ENCODE measurements around the gene TRIM68. TPM values are rescaled to one million over a fixed set of nuclear protein-coding genes. Genes with fewer than 3 reads are reported as not detected.

TRIM68 gene, protein sequence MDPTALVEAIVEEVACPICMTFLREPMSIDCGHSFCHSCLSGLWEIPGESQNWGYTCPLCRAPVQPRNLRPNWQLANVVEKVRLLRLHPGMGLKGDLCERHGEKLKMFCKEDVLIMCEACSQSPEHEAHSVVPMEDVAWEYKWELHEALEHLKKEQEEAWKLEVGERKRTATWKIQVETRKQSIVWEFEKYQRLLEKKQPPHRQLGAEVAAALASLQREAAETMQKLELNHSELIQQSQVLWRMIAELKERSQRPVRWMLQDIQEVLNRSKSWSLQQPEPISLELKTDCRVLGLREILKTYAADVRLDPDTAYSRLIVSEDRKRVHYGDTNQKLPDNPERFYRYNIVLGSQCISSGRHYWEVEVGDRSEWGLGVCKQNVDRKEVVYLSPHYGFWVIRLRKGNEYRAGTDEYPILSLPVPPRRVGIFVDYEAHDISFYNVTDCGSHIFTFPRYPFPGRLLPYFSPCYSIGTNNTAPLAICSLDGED
- total RNA-seq: 18.6 TPM

DNA sequence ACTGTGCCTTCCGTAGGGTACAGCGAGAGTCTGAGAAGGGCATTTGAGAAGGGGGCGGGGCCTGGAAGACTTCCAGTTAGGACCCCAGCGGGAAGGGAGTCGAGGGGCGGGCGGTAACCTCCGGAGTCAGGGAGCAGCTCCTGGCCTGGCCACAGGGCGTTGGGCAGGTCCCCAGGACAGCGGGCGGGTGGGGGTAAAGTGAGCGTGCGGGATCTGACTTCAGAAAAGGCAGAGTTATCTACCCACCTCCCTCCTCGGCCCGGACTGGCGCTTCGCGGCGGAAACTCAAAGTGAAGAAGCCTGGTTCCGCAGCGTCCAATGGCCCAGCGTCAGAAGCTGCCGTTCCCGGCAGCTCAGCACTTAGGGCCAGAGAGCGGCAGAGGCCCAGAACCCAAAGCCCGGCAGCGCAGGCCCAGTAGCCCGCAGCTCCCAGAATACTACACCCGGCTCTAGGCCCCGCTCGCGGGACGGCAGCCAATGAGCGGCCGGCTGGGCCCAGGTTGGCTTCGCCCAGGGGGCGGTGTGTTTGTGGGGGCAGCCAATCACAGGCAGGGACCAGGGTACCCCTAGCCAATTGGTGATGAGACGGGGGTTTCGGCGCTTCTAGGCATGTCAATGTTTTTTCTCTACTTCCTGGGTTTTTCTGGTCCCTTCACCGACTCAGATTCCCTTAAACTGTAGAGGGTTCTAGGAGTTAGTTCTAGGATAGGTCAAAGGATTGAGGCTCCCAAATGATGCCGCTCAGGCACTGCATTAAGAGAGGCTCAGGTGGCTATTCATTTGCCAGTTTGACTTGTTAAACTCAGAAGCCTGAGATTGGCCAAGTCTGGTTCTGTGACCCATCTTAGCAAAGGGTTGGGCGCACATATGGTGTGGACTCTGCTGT lies at the start of gene TRIM68:
TSS of gene TRIM68 (minus strand) at position 451 of the 886 bp plus-strand sequence. CDS start 2,727 bp downstream, outside the sequence.
- H3K27me3 ChIP-seq: no peaks in the 10 kb centered on the region
- H3K4me3 ChIP-seq: peak within 1 kb of the TSS; percentile 70 to 88
- no peaks in the 10 kb centered on the region for H3K9me3 ChIP-seq
- TF ChIP-seq, protein P1, sequence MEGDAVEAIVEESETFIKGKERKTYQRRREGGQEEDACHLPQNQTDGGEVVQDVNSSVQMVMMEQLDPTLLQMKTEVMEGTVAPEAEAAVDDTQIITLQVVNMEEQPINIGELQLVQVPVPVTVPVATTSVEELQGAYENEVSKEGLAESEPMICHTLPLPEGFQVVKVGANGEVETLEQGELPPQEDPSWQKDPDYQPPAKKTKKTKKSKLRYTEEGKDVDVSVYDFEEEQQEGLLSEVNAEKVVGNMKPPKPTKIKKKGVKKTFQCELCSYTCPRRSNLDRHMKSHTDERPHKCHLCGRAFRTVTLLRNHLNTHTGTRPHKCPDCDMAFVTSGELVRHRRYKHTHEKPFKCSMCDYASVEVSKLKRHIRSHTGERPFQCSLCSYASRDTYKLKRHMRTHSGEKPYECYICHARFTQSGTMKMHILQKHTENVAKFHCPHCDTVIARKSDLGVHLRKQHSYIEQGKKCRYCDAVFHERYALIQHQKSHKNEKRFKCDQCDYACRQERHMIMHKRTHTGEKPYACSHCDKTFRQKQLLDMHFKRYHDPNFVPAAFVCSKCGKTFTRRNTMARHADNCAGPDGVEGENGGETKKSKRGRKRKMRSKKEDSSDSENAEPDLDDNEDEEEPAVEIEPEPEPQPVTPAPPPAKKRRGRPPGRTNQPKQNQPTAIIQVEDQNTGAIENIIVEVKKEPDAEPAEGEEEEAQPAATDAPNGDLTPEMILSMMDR (IDR thresholded peaks at IDR 0.05): no peak
- H3K27ac ChIP-seq: peak within 1 kb of the TSS; percentile 94 to 95
- peaks cover 3 to 18% of the 10 kb centered on the region in 2 donors for H3K36me3 ChIP-seq
- DNase-seq (ENCODE audit: low spot score in 2 of 2): peak; percentile 86 to 98
- intact Hi-C loops (cut with DNase I): loop anchor here (2.0 to 10.0 kb wide), 5 partner anchors 215 to 1629 kb away; partner anchors contain the start of genes CNGA4, TRIM21, TRIM22 and TRIM5
- H3K4me1 ChIP-seq: peaks cover 0 to 10% of the 10 kb centered on the region in 2 donors

DNA sequence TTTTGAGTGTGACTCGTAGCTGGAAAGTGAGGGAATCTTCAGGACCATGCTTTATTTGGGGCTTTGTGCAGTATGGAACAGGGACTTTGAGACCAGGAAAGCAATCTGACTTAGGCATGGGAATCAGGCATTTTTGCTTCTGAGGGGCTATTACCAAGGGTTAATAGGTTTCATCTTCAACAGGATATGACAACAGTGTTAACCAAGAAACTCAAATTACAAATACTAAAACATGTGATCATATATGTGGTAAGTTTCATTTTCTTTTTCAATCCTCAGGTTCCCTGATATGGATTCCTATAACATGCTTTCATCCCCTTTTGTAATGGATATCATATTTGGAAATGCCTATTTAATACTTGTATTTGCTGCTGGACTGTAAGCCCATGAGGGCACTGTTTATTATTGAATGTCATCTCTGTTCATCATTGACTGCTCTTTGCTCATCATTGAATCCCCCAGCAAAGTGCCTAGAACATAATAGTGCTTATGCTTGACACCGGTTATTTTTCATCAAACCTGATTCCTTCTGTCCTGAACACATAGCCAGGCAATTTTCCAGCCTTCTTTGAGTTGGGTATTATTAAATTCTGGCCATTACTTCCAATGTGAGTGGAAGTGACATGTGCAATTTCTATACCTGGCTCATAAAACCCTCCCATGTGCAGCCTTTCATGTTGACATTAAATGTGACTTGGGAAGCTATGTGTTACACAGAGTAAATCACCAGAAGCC lies 46.8 kb upstream of the TRIM68 start:
- intact Hi-C loops (cut with DNase I): no loop called here
- no peak overlapping the region for H3K27ac ChIP-seq
- TF ChIP-seq, protein P1 (IDR thresholded peaks at IDR 0.05): no peak
- H3K27me3 ChIP-seq: no peaks in the 10 kb centered on the region
- H3K4me1 ChIP-seq: no peaks in the 10 kb centered on the region
- no peaks in the 10 kb centered on the region for H3K36me3 ChIP-seq
- DNase-seq (ENCODE audit: low spot score in 2 of 2): no peak
- no peak overlapping the region for H3K4me3 ChIP-seq
- no peaks in the 10 kb centered on the region for H3K9me3 ChIP-seq

DNA sequence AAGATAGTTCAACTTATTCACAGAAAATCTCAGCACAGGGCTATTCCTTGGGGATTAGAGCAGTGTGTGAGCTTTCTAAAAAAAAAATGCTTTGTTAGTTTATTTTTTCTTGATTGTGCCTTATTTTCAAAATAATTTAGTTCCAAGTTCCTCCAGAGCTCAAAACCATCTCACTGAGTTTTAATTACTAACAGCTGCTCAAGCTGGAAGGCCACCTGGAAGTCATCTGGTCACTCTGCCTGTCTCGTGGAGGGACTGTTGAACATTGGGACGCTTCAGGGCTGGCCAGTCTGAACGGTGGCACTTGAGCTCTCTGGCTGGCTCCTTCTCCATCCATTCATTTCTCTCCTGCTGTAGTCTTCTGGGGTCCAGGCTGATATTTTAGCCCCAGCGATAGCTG lies 39.7 kb upstream of the TRIM68 start:
- H3K36me3 ChIP-seq: no peaks in the 10 kb centered on the region
- H3K27me3 ChIP-seq: no peaks in the 10 kb centered on the region
- H3K27ac ChIP-seq: no peak overlapping the region
- no peaks in the 10 kb centered on the region for H3K4me1 ChIP-seq
- H3K9me3 ChIP-seq: no peaks in the 10 kb centered on the region
- no peak for DNase-seq (ENCODE audit: low spot score in 2 of 2)
- intact Hi-C loops (cut with DNase I): no loop called here
- H3K4me3 ChIP-seq: no peak overlapping the region
- TF ChIP-seq, protein P1 (IDR thresholded peaks at IDR 0.05): no peak

DNA sequence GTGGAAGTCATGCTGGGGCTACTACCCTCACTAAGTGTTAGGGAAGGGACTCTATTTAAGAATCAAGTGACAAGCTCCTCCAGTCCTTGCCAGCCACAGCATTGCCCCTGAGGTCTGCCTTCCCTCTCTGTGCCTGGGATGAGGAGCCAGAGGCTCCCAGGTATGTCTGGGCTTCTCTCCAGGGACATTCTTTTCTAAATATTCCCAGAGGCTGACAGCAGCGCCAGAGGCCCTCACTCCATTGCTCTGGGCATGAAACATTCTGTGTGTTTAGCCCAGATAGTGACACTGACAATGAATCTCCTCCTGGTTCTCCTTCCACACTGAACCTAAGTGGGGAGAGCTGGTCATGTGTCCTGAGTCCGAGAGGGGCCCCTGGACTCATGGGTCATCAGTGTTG lies 37.9 kb upstream of the TRIM68 start:
- no peak overlapping the region for H3K27ac ChIP-seq
- no peaks in the 10 kb centered on the region for H3K4me1 ChIP-seq
- H3K27me3 ChIP-seq: no peaks in the 10 kb centered on the region
- TF ChIP-seq, protein P1 (IDR thresholded peaks at IDR 0.05): no peak
- no peaks in the 10 kb centered on the region for H3K36me3 ChIP-seq
- no peaks in the 10 kb centered on the region for H3K9me3 ChIP-seq
- intact Hi-C loops (cut with DNase I): no loop called here
- no peak overlapping the region for H3K4me3 ChIP-seq
- no peak for DNase-seq (ENCODE audit: low spot score in 2 of 2)

DNA sequence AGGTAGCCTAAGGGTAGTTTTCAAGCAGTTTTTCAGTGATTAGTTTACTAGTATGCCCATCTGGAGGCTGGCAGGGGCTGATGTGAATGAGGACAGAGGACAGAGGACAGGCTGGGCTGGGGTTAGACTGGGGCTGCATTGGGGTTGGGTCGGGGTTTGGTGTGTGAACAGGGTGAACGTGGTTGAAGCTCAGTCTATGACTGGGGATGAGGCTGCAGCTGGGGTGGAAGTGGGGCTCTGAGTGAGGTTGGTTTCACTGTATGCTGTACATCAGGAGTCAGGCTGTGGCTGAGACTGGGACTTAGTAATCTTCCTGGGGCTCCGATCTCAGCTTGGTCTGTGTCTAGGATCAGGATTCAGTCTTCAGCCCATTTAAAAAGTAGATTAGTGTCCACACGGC lies 36.2 kb upstream of the TRIM68 start:
- intact Hi-C loops (cut with DNase I): no loop called here
- Histone ChIP-seq H3K4me1 (no peaks in the 10 kb centered on the region), H3K27me3 (no peaks in the 10 kb centered on the region)

More for the DNA sequence above, 36.2 kb upstream of the TRIM68 start:
- DNase-seq (ENCODE audit: low spot score in 2 of 2): no peak
- H3K9me3 ChIP-seq: no peaks in the 10 kb centered on the region
- no peak overlapping the region for H3K4me3 ChIP-seq
- H3K36me3 ChIP-seq: no peaks in the 10 kb centered on the region
- H3K27ac ChIP-seq: no peak overlapping the region
- TF ChIP-seq, protein P1 (IDR thresholded peaks at IDR 0.05): no peak
